K562 (cell line): ENCODE measurements around the gene TARS3. TPM values are rescaled to one million over a fixed set of nuclear protein-coding genes. Genes with fewer than 3 reads are reported as not detected.

Experiments
- ATAC-seq: fragments of 200-7000 bp; cut with Tn5 transposase; 3 replicates; pipeline ENCODE4 v1.9.1; 2020; ENCODE audit warnings: moderate library complexity
- BruUV-seq: library from RNA; stranded (reverse); fragments of 400-500 nt; replicated peaks from 2 replicates; lab custom pipeline; 2021; lab: Mats Ljungman, UMichigan
- CTCF ChIA-PET: fragments of 300-600 bp; formaldehyde crosslinking; extraction: SDS; loops from one replicate; lab custom pipeline; 2021; ENCODE audit warnings: low intra/inter-chr PET ratio; lab: Yijun Ruan, JAX
- POLR2A ChIA-PET: fragments of 300-600, 350-650 bp; sonication (Branson Sonifier 250); formaldehyde crosslinking; extraction: SDS; loops from one replicate; lab custom pipeline; 2021; ENCODE audit warnings: antibody characterized with exemption, inconsistent platforms; lab: Yijun Ruan, JAX
- DNase-seq, 4 experiments: peaks; one replicate each; pipeline versions ENCODE4 v3.0.0 to v3.0.0-alpha.2; 2011 to 2018; ENCODE audit warnings: low spot score in 3 of 4, mixed read lengths in 3 of 4; ENCODE audit errors: extremely low read depth in 1 of 4
- FAIRE-seq: peaks from 2 replicates; lab custom pipeline; 2011; peaks lifted over from hg19 to GRCh38; lab: Jason Lieb, UNC
- H2AFZ ChIP-seq: 2 replicates; pipeline ENCODE4 v1.6.0; 2011; ENCODE audit warnings: low read depth, low read length, control low read depth, inconsistent platforms
- H3K27ac ChIP-seq: fragments of 200-600 bp; 3 replicates; pipeline ENCODE4 v1.8.0; 2011; ENCODE audit warnings: low read depth, mild to moderate bottlenecking, control low read depth, inconsistent platforms, low read length, moderate library complexity, mixed read lengths; ENCODE audit errors: extremely low read depth
- H3K27me3 ChIP-seq, 2 experiments: fragments of 300-600 bp in 1 of 2; 2 replicates in 1 of 2; 3 replicates in 1 of 2; pipeline versions ENCODE4 v1.6.0 to v1.8.0; 2011; ENCODE audit warnings: inconsistent platforms in 2 of 2, low read length in 2 of 2, mild to moderate bottlenecking in 1 of 2, mixed read lengths in 1 of 2, moderate library complexity in 1 of 2; ENCODE audit not compliant: control insufficient read depth in 2 of 2, insufficient read depth in 2 of 2
- H3K36me3 ChIP-seq: fragments of 300-600 bp; 3 replicates; pipeline ENCODE4 v1.8.0; 2011; ENCODE audit warnings: mild to moderate bottlenecking, low read length, inconsistent platforms; ENCODE audit not compliant: control insufficient read depth, insufficient read depth
- H3K4me1 ChIP-seq, 2 experiments: fragments of 200-600 bp in 1 of 2; replicated peaks in 1 of 2; 2 replicates in 1 of 2; 3 replicates in 1 of 2; pipeline versions ENCODE4 v1.5.1 to v1.8.0; 2011; ENCODE audit warnings: inconsistent platforms in 2 of 2, low read length in 2 of 2, mild to moderate bottlenecking in 1 of 2, mixed read lengths in 1 of 2, moderate library complexity in 1 of 2; ENCODE audit not compliant: control insufficient read depth in 2 of 2, insufficient read depth in 2 of 2
- H3K4me2 ChIP-seq: 2 replicates; pipeline ENCODE4 v1.6.1; 2011; ENCODE audit warnings: low read length, control low read depth, inconsistent platforms, mixed read lengths; ENCODE audit not compliant: insufficient read depth
- H3K4me3 ChIP-seq: fragments of 200-600 bp; sonication (generic), shearing (Covaris generic); 2 replicates; pipeline ENCODE4 v1.5.1; 2016; ENCODE audit warnings: control low read depth, inconsistent platforms
- H3K79me2 ChIP-seq: fragments of 200-600 bp; 3 replicates; pipeline ENCODE4 v1.8.0; 2011; ENCODE audit warnings: low read length, inconsistent platforms; ENCODE audit not compliant: control insufficient read depth, insufficient read depth
- H3K9ac ChIP-seq, 2 experiments: 2 replicates each; pipeline versions ENCODE4 v1.6.0 to v1.6.1; 2011; ENCODE audit warnings: low read depth in 2 of 2, low read length in 2 of 2, control low read depth in 1 of 2, inconsistent platforms in 1 of 2, mild to moderate bottlenecking in 1 of 2, mixed read lengths in 1 of 2; ENCODE audit not compliant: insufficient read depth in 1 of 2
- H3K9me1 ChIP-seq: one replicate; pipeline ENCODE4 v1.6.0; 2011; ENCODE audit warnings: inconsistent platforms, mild to moderate bottlenecking, low read length, moderate library complexity; ENCODE audit not compliant: control insufficient read depth, insufficient read depth
- H3K9me3 ChIP-seq: replicated peaks from 2 replicates; pipeline ENCODE4 v1.5.1; 2011; ENCODE audit warnings: low read depth, low read length, inconsistent platforms; ENCODE audit not compliant: control insufficient read depth, insufficient read depth
- H4K20me1 ChIP-seq: replicated peaks from 2 replicates; pipeline ENCODE4 v1.6.1; 2011; ENCODE audit warnings: low read length, inconsistent platforms, mixed read lengths; ENCODE audit not compliant: control insufficient read depth, insufficient read depth
- ARID1B ChIP-seq: fragments of 450-650 bp; IDR thresholded peaks from 2 replicates; pipeline ENCODE4 v1.6.1; 2016; ENCODE audit warnings: antibody characterized with exemption, mild to moderate bottlenecking, inconsistent platforms
- BRD9 ChIP-seq: fragments of 450-650 bp; IDR thresholded peaks from 2 replicates; pipeline ENCODE4 v1.6.1; 2018; ENCODE audit warnings: low read depth; ENCODE audit not compliant: partially characterized antibody
- CEBPB ChIP-seq: fragments of 450-650 bp; IDR thresholded peaks from 2 replicates; pipeline ENCODE4 v1.6.1; 2016; ENCODE audit warnings: missing genetic modification characterization, missing compliant biosample characterization
- DPF2 ChIP-seq: fragments of 450-650 bp; IDR thresholded peaks from 2 replicates; pipeline ENCODE4 v1.6.1; 2016
- EHMT2 ChIP-seq: fragments of 450-650 bp; IDR thresholded peaks from 2 replicates; pipeline ENCODE4 v1.6.1; 2018; ENCODE audit warnings: antibody characterized with exemption
- EP400 ChIP-seq: fragments of 450-650 bp; IDR thresholded peaks from 2 replicates; pipeline ENCODE4 v1.6.1; 2017; ENCODE audit warnings: antibody characterized with exemption, mild to moderate bottlenecking, moderate library complexity
- ETV6 ChIP-seq, 3 experiments: fragments of 150-350 bp in 1 of 3; sonication (generic) in 1 of 3; formaldehyde crosslinking in 1 of 3; IDR thresholded peaks; 2 replicates each; pipeline versions ENCODE4 v1.6.1 to v1.8.0; 2014 to 2022; ENCODE audit warnings: borderline replicate concordance in 2 of 3, low read depth in 2 of 3, antibody characterized with exemption in 1 of 3, low read length in 1 of 3, mild to moderate bottlenecking in 1 of 3, missing genetic modification reagents in 1 of 3
- FOXJ3 ChIP-seq: sonication (generic); formaldehyde crosslinking; IDR thresholded peaks from 2 replicates; pipeline ENCODE4 v1.4.0; 2020; ENCODE audit warnings: mild to moderate bottlenecking, missing genetic modification reagents
- HDAC1 ChIP-seq, 2 experiments: fragments of 450-650 bp; IDR thresholded peaks; 2 replicates each; pipeline ENCODE4 v1.6.1; 2016 to 2017; ENCODE audit warnings: inconsistent platforms in 1 of 2, mild to moderate bottlenecking in 1 of 2, moderate library complexity in 1 of 2
- ID3 ChIP-seq, 2 experiments: fragments of 250-450 bp in 1 of 2; fragments of 450-650 bp in 1 of 2; sonication (Bioruptor Pico) in 1 of 2; IDR thresholded peaks; 2 replicates each; pipeline versions ENCODE4 v1.6.1 to v1.8.0; 2016 to 2021; ENCODE audit warnings: mild to moderate bottlenecking in 2 of 2, moderate library complexity in 2 of 2, missing compliant biosample characterization in 1 of 2, missing genetic modification characterization in 1 of 2
- KLF10 ChIP-seq: fragments of 250-450 bp; sonication (Bioruptor Pico); IDR thresholded peaks from 2 replicates; pipeline ENCODE4 v1.6.1; 2021; ENCODE audit warnings: matching md5 sums
- MITF ChIP-seq: IDR thresholded peaks from 2 replicates; pipeline ENCODE4 v1.6.1; 2014; ENCODE audit warnings: antibody characterized with exemption
- NFRKB ChIP-seq: fragments of 450-650 bp; IDR thresholded peaks from 2 replicates; pipeline ENCODE4 v1.6.1; 2016; ENCODE audit warnings: low read depth
- SMARCA5 ChIP-seq: fragments of 450-650 bp; IDR thresholded peaks from 2 replicates; pipeline ENCODE4 v1.6.1; 2016
- STAG1 ChIP-seq: sonication (generic); formaldehyde crosslinking; IDR thresholded peaks from 2 replicates; pipeline ENCODE4 v1.5.0; 2020; ENCODE audit warnings: missing genetic modification reagents, borderline replicate concordance
- TAF15 ChIP-seq: fragments of 200-400 bp; formaldehyde crosslinking; IDR thresholded peaks from 2 replicates; pipeline ENCODE4 v1.6.1; 2017; ENCODE audit warnings: mild to moderate bottlenecking, low read depth, low read length, moderate library complexity
- TAL1 ChIP-seq: fragments of 450-650 bp; IDR thresholded peaks from 2 replicates; pipeline ENCODE4 v1.6.1; 2016; ENCODE audit warnings: mild to moderate bottlenecking
- TEAD1 ChIP-seq, 2 experiments: fragments of 450-650 bp in 1 of 2; sonication (generic) in 1 of 2; formaldehyde crosslinking; IDR thresholded peaks; 2 replicates each; pipeline versions ENCODE4 v1.4.0 to v1.8.0; 2020 to 2022; ENCODE audit warnings: mild to moderate bottlenecking in 2 of 2, missing genetic modification reagents in 1 of 2
- TRIM28 ChIP-seq: fragments of 450-650 bp; IDR thresholded peaks from 2 replicates; pipeline ENCODE4 v1.6.1; 2017
- ZBTB17 ChIP-seq: fragments of 450-650 bp; formaldehyde crosslinking; IDR thresholded peaks from 2 replicates; pipeline ENCODE4 v1.4.0; 2020; ENCODE audit warnings: mild to moderate bottlenecking
- ZEB2 ChIP-seq: fragments of 450-650 bp; IDR thresholded peaks from 2 replicates; pipeline ENCODE4 v1.6.1; 2016
- WGBS: fragments of 100-300 bp; shearing (Covaris generic); methylation state at CpG from one replicate; pipeline ENCODE4 v1.1.6; 2016; ENCODE audit warnings: low coverage, mixed read lengths; ENCODE audit not compliant: insufficient coverage; ENCODE audit errors: missing lambda C conversion rate; 5-methylcytosine and 5-hydroxymethylcytosine counted together
- in situ Hi-C: fragments of 300-500 bp; cut with MboI; formaldehyde crosslinking; loops from 4 replicates; pipeline ENCODE4 v1.15.0; 2018; ENCODE audit warnings: inconsistent platforms, mixed read lengths
- intact Hi-C: fragments of 100-400 bp; cut with micrococcal nuclease; formaldehyde crosslinking; loops from 2 replicates; pipeline ENCODE4 v1.14.2; 2022
- polyA plus RNA-seq, 8 experiments: library from polyadenylated mRNA; depleted of rRNA in 4 of 8; stranded (reverse) in 5 of 8; unstranded in 3 of 8; fragments of >200 nt; fragmentation: Nextera tagmentation in 2 of 8; fragmentation: Illumina TruSeq in 1 of 8; extraction: Ambion mirVana in 2 of 8; extraction: Trizol in 1 of 8; gene quantifications; 2 replicates each; pipeline versions ENCODE4 v1.2.1 to v1.2.3, GENCODE V29; 2011 to 2014; ENCODE audit warnings: inconsistent platforms in 1 of 8, missing spikeins in 1 of 8
- total RNA-seq, 7 experiments: library from RNA; depleted of rRNA in 6 of 7; stranded (reverse); fragments of >200 nt in 6 of 7; fragmentation: Illumina TruSeq in 2 of 7; extraction: Trizol in 2 of 7; gene quantifications; 2 replicates each; pipeline versions ENCODE4 v1.2.1 to v1.2.3, GENCODE V29; 2011 to 2021; ENCODE audit warnings: low replicate concordance in 1 of 7

TARS3 gene
- total and polyA plus RNA-seq, 9 of the 15 experiments (the other 6 are each of a cell fraction or from before 2014, with no cell fraction given): 2.1 to 14.7 (median 9.8) TPM

GRCh38 chr15:101623367-101624304 is 100.6 kb downstream of the TARS3 start:
- Histone ChIP-seq H3K79me2 (no peaks in the 10 kb centered on the region), H3K9ac (no peak overlapping the region), H3K27me3 (no peaks in the 10 kb centered on the region), H2AFZ (no peak overlapping the region), H3K27ac (no peak overlapping the region), H3K9me1 (no peaks in the 10 kb centered on the region), H3K4me1 (no peaks in the 10 kb centered on the region; a peak in 1 of 5 replicates), H4K20me1 (no peaks in the 10 kb centered on the region), H3K36me3 (no peaks in the 10 kb centered on the region), H3K4me3 (no peak overlapping the region), H3K4me2 (no peak overlapping the region), H3K9me3 (peaks cover 10% of the 10 kb centered on the region)
- WGBS: 26% methylated on average over 6 of the region's 6 CpGs
- POLR2A ChIA-PET: no interaction called here
- in situ Hi-C loops: no loop called here
- ATAC-seq (0 out of 3 replicates have a peak, but pooled peaks have one; percentile 29), FAIRE-seq (peak; percentile 49), DNase-seq (peak in 2 of 4 experiments; percentile 28 to 31)
- BruUV-seq: no TSS peak
- intact Hi-C loops: no loop called here
- CTCF ChIA-PET: no interaction called here
- no peak for TF ChIP-seq BRD9
- no peak for TF ChIP-seq ETV6 (IDR thresholded peaks at IDR 0.05; ENCODE audit: borderline replicate concordance in 1 of 2, low read depth in 2 of 2, low read length in 1 of 2)
- TF ChIP-seq ETV6 (CRISPR knock-in tag; IDR thresholded peaks at IDR 0.05; ENCODE audit: borderline replicate concordance): no peak
- TF ChIP-seq SMARCA5: 0 out of 2 replicates have a peak, but pooled peaks have one; percentile 22
- no peak for TF ChIP-seq TAF15
- peak; percentile 27; the same call in 1 of the 2 replicates for TF ChIP-seq TAL1
- 0 out of 2 replicates have a peak, but pooled peaks have one; percentile 10 for TF ChIP-seq EHMT2
- peak; percentile 33; the same call in 1 of the 2 replicates for TF ChIP-seq EP400
- peak; percentile 99 for TF ChIP-seq TRIM28
- TF ChIP-seq ARID1B: peak; percentile 37; the same call in 1 of the 2 replicates
- TF ChIP-seq MITF: no peak
- TF ChIP-seq NFRKB: no peak
- TF ChIP-seq HDAC1 (IDR thresholded peaks at IDR 0.05): peak in 1 of 2 experiments; percentile 78; a peak in 1 of 4 replicates
- TF ChIP-seq DPF2: peak; percentile 15; the same call in 1 of the 2 replicates
- no peak for TF ChIP-seq FOXJ3 (CRISPR knock-in tag)
- TF ChIP-seq KLF10 (CRISPR knock-in tag): no peak
- TF ChIP-seq TEAD1 (CRISPR knock-in tag; IDR thresholded peaks at IDR 0.05): no peak
- TF ChIP-seq ZEB2: 0 out of 2 replicates have a peak, but pooled peaks have one; percentile 33
- no peak for TF ChIP-seq CEBPB (tag)
- TF ChIP-seq ZBTB17 (CRISPR knock-in tag): no peak
- no peak for TF ChIP-seq STAG1 (CRISPR knock-in tag)
- TF ChIP-seq ID3 (CRISPR knock-in tag; IDR thresholded peaks at IDR 0.05): no peak
- TF ChIP-seq ID3 (tag; IDR thresholded peaks at IDR 0.05): peak; percentile 97
